Activated naive CD8-positive, alpha-beta T cell treated with anti-CD3 and anti-CD28 coated beads for 36 hours (primary cell): ENCODE results near the gene BCL6. TPM values are rescaled to one million over a fixed set of nuclear protein-coding genes. Genes with fewer than 3 reads are reported as not detected.

ENCODE experiments used
- DNase-seq: peaks from one replicate; pipeline ENCODE4 v3.0.0; 2021
- H3K27ac Mint-ChIP-seq: one replicate; pipeline ENCODE4 v1.8.0; 2022; ENCODE audit warnings: mild to moderate bottlenecking, moderate library complexity, mixed read lengths
- H3K27me3 Mint-ChIP-seq: one replicate; pipeline ENCODE4 v1.8.0; 2022; ENCODE audit warnings: mild to moderate bottlenecking, mixed read lengths
- H3K36me3 Mint-ChIP-seq: one replicate; pipeline ENCODE4 v1.8.0; 2021; ENCODE audit warnings: mild to moderate bottlenecking, mixed read lengths
- H3K4me1 Mint-ChIP-seq: one replicate; pipeline ENCODE4 v1.8.0; 2021; ENCODE audit warnings: mixed read lengths
- H3K4me3 Mint-ChIP-seq: one replicate; pipeline ENCODE4 v1.8.0; 2022; ENCODE audit warnings: mild to moderate bottlenecking, moderate library complexity, mixed read lengths
- H3K9me3 Mint-ChIP-seq: one replicate; pipeline ENCODE4 v1.8.0; 2022; ENCODE audit warnings: mixed read lengths
- total RNA-seq, 2 experiments: library from RNA; stranded (reverse); gene quantifications; one replicate each; pipeline ENCODE4 v1.2.3, GENCODE V29; 2021

Gene BCL6
- 1 to 10 TPM; 8.0 to 8.9 TPM for total RNA-seq

DNA sequence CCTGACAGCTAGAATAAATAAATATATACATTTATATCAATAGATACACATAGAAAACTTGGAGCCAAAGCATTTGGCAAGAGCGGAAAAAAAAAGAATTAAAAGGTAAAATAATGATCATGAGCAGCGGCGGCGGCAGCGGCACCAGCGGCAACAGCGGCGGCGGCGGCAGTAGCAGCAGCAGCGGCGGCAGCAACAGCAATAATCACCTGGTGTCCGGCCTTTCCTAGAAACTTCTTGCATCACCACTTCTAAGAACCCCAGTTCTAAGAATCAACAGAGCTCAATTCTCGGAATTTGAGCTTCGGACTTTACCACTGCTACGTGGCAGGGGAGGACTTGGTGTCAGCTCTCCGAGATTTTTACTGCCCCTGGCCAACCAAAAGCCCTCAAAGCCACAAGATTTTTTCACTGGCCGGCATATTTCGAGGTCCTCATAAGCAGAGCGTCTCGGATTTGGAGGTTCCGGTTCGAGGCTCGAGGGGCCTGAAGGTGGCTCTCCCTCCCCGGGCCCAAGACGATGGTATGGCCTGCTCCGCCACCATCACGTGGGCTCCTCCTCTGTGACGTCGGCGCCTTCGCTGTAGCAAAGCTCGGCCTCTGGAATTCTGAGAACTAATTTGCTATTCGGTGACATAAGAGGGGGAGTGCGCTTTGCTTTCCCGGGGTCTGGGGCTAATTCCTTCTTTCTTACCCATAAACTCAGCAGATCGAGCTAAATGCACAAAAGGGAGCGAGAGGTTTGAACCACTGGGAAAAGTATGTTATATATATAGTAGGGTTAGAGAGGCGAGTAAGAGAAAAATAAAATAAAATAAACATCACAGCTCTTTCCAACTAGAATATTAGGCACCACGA is at the start of gene BCL6:
BCL6 (minus strand) TSS at position 268 of the 858 bp plus-strand sequence. CDS start 11,775 bp downstream, outside the sequence.
- H3K9me3 Mint-ChIP-seq: no peaks in the 10 kb centered on the region
- H3K4me3 Mint-ChIP-seq: peak within 1 kb of the TSS; percentile 91
- peaks cover 5% of the 10 kb centered on the region for H3K36me3 Mint-ChIP-seq
- H3K4me1 Mint-ChIP-seq: peaks cover 64% of the 10 kb centered on the region
- peak within 1 kb of the TSS; percentile 100 for H3K27ac Mint-ChIP-seq
- DNase-seq: peak; percentile 87
- peaks cover 6% of the 10 kb centered on the region for H3K27me3 Mint-ChIP-seq

DNA sequence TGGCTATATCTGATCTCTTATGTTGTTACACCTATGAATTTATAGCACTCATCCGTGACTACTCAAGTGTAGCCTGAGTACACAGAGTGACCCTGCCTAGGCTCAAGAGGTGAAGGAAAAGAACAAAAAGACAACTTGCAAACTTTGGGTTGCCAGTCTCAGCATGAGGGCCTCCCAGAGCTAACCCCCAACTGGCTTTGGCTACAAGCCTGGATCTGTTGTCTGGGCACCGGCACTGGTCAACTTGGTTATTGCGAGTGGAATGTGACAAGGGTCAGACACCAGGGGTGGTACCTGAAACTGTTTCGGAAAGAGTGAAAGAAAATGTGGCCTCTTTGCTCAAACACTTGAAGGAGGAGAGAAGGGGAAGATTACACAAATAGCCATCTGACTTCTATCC is 49.5 kb upstream of the BCL6 start:
- no peak for DNase-seq
- H3K36me3 Mint-ChIP-seq: peaks cover 6% of the 10 kb centered on the region
- H3K9me3 Mint-ChIP-seq: peaks cover 3% of the 10 kb centered on the region
- no peak overlapping the region for H3K27ac Mint-ChIP-seq
- no peaks in the 10 kb centered on the region for H3K27me3 Mint-ChIP-seq
- peaks cover 23% of the 10 kb centered on the region for H3K4me1 Mint-ChIP-seq
- H3K4me3 Mint-ChIP-seq: no peak overlapping the region

DNA sequence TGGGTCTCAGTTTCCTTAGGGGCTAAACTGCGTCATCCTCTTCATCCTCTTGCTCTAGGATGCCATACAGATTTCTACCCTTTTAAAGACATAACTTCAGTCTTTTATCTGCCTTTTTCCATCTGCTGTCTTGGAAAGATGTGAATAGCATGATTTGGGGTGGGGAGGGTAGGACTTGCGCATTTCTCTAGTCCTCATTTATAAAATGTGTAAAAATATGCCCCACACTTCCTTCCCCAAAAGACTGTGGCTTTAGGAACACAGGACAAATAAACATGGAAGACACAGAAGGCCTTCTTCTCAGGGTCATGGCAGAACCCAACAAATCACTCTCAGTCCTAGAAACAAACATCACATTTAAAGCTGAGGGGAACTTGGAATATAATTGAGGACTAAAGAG is 48.4 kb upstream of the BCL6 start:
- Mint-ChIP-seq H3K36me3 (peaks cover 6% of the 10 kb centered on the region), H3K4me1 (peaks cover 21% of the 10 kb centered on the region), H3K27me3 (no peaks in the 10 kb centered on the region), H3K27ac (no peak overlapping the region), H3K9me3 (peaks cover 3% of the 10 kb centered on the region), H3K4me3 (no peak overlapping the region)
- DNase-seq: no peak

DNA sequence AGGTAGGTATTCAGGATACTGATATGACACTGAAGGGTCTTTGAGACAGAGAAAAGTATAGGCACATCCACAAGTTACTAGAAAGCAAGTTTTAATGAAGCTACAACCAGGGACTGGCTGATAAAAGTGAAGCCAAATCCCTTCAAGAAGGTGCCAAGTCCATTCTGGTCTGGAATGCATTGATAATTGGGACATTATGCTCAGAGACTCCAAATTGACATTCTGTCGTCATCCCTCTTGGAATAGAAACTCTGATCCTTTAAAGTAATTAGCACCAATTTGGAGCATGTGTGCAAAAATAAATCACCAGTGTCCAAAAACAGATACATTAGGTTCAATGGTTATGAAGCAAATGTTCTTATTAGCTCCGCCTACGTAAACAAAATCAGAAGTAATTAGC is 47.3 kb upstream of the BCL6 start:
- H3K4me1 Mint-ChIP-seq: peaks cover 13% of the 10 kb centered on the region
- H3K9me3 Mint-ChIP-seq: no peaks in the 10 kb centered on the region
- H3K4me3 Mint-ChIP-seq: no peak overlapping the region

DNA sequence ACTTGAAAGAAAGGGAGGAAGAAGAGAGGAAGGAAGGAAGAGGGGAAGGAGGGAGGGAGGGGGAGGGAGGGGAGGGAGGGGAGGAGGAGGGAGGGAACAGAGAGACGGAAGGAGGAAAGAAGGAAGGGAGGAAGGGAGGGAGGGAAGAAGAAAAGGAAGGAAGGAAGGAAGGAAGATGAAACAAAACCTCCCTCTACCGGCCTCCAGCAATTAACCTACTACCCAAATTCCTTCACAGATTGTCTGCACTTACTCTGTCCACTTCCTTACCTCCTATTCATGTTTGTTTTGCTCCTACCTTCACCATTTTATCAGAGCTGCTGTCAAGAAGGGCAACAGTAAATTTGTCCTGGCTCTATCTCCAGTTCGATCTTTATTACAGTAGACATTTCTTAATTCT is 44.6 kb upstream of the BCL6 start:
- peaks cover 4% of the 10 kb centered on the region for H3K36me3 Mint-ChIP-seq
- no peak overlapping the region for H3K27ac Mint-ChIP-seq
- H3K27me3 Mint-ChIP-seq: no peaks in the 10 kb centered on the region
- no peak for DNase-seq
- H3K4me1 Mint-ChIP-seq: peaks cover 12% of the 10 kb centered on the region
- H3K9me3 Mint-ChIP-seq: no peaks in the 10 kb centered on the region
- no peak overlapping the region for H3K4me3 Mint-ChIP-seq

More for the DNA sequence above, 47.3 kb upstream of the BCL6 start:
- Mint-ChIP-seq H3K27me3 (no peaks in the 10 kb centered on the region), H3K27ac (no peak overlapping the region), H3K36me3 (peaks cover 4% of the 10 kb centered on the region)
- DNase-seq: no peak

GRCh38 chr3:187788984-187789857 is 44.0 kb upstream of the BCL6 start:
- no peak for DNase-seq
- H3K4me1 Mint-ChIP-seq: peaks cover 12% of the 10 kb centered on the region
- H3K27me3 Mint-ChIP-seq: no peaks in the 10 kb centered on the region
- peaks cover 4% of the 10 kb centered on the region for H3K36me3 Mint-ChIP-seq
- no peak overlapping the region for H3K4me3 Mint-ChIP-seq
- H3K9me3 Mint-ChIP-seq: no peaks in the 10 kb centered on the region
- no peak overlapping the region for H3K27ac Mint-ChIP-seq

- H3K36me3 Mint-ChIP-seq: peaks cover 4% of the 10 kb centered on the region
- H3K4me1 Mint-ChIP-seq: peaks cover 18% of the 10 kb centered on the region
- peaks cover 7% of the 10 kb centered on the region for H3K9me3 Mint-ChIP-seq
- no peak overlapping the region for H3K27ac Mint-ChIP-seq
- peaks cover 3% of the 10 kb centered on the region for H3K27me3 Mint-ChIP-seq
- no peak for DNase-seq
- H3K4me3 Mint-ChIP-seq: no peak overlapping the region
These were observed 37.8 kb upstream of the BCL6 start for GRCh38 chr3:187783098-187783497.

DNA sequence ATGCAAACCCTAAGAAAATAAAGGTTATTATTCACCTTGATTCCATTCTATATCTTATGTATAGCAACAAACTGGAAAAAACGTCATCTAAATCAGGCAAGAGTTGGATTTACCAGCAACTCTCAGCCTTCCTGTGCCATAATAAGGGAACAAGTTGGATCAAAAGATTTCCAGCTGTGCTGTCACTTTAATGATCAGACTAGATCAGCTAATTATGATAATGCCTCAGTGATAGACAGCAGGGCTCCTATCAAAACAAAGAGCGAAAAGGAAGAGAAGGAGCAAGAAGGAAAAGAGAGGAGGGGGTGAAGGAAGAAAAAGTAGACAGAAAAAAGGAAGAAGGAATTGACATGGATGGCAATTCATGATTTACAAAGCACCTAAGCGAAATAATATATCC is 36.7 kb upstream of the BCL6 start:
- Mint-ChIP-seq H3K4me3 (no peak overlapping the region), H3K9me3 (peaks cover 8% of the 10 kb centered on the region), H3K4me1 (peaks cover 29% of the 10 kb centered on the region), H3K27me3 (peaks cover 3% of the 10 kb centered on the region), H3K27ac (no peak overlapping the region), H3K36me3 (peaks cover 4% of the 10 kb centered on the region)
- DNase-seq: no peak

- Mint-ChIP-seq H3K27ac (no peak overlapping the region), H3K27me3 (peaks cover 3% of the 10 kb centered on the region), H3K36me3 (peaks cover 4% of the 10 kb centered on the region), H3K4me3 (no peak overlapping the region), H3K9me3 (peaks cover 8% of the 10 kb centered on the region), H3K4me1 (peaks cover 33% of the 10 kb centered on the region)
- DNase-seq: no peak
These were observed 35.7 kb upstream of the BCL6 start for GRCh38 chr3:187781001-187781400.

DNA sequence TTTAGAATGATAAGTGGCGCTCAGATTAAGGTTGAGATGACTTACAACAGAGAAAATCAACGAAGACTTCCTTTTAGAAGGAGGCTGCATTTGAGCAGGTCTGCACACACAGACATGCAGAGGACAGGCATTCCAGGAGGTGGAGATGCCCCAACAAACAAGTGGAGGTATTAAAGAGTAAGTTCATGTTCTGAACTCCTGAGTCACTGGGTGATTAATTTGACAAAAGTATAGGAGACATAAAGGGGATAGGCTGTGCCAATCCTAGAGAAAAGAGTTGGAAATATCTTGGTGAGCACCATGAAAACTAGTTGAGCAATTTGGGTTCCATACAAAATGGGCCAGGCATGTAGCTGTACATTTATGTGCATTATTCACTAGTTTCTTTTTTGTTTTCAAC is 33.5 kb upstream of the BCL6 start:
- Mint-ChIP-seq H3K4me3 (no peak overlapping the region), H3K36me3 (peaks cover 6% of the 10 kb centered on the region), H3K27ac (peak overlapping the region; percentile 72), H3K27me3 (peaks cover 3% of the 10 kb centered on the region), H3K9me3 (peaks cover 7% of the 10 kb centered on the region), H3K4me1 (peaks cover 42% of the 10 kb centered on the region)
- DNase-seq: no peak

GRCh38 chr3:187777331-187777941 is 32.2 kb upstream of the BCL6 start:
- peak; percentile 39 for DNase-seq
- peaks cover 3% of the 10 kb centered on the region for H3K27me3 Mint-ChIP-seq
- H3K27ac Mint-ChIP-seq: peak overlapping the region; percentile 93
- peaks cover 6% of the 10 kb centered on the region for H3K36me3 Mint-ChIP-seq
- H3K4me1 Mint-ChIP-seq: peaks cover 36% of the 10 kb centered on the region
- peaks cover 7% of the 10 kb centered on the region for H3K9me3 Mint-ChIP-seq
- H3K4me3 Mint-ChIP-seq: peak overlapping the region; percentile 38

- no peak for DNase-seq
- Mint-ChIP-seq H3K9me3 (peaks cover 7% of the 10 kb centered on the region), H3K4me1 (peaks cover 37% of the 10 kb centered on the region), H3K27me3 (no peaks in the 10 kb centered on the region), H3K27ac (no peak overlapping the region), H3K4me3 (no peak overlapping the region), H3K36me3 (peaks cover 4% of the 10 kb centered on the region)
These were observed 30.3 kb upstream of the BCL6 start for GRCh38 chr3:187775549-187775948.

GRCh38 chr3:187774185-187774789 is 29.0 kb upstream of the BCL6 start:
- DNase-seq: no peak
- peaks cover 47% of the 10 kb centered on the region for H3K4me1 Mint-ChIP-seq

DNA sequence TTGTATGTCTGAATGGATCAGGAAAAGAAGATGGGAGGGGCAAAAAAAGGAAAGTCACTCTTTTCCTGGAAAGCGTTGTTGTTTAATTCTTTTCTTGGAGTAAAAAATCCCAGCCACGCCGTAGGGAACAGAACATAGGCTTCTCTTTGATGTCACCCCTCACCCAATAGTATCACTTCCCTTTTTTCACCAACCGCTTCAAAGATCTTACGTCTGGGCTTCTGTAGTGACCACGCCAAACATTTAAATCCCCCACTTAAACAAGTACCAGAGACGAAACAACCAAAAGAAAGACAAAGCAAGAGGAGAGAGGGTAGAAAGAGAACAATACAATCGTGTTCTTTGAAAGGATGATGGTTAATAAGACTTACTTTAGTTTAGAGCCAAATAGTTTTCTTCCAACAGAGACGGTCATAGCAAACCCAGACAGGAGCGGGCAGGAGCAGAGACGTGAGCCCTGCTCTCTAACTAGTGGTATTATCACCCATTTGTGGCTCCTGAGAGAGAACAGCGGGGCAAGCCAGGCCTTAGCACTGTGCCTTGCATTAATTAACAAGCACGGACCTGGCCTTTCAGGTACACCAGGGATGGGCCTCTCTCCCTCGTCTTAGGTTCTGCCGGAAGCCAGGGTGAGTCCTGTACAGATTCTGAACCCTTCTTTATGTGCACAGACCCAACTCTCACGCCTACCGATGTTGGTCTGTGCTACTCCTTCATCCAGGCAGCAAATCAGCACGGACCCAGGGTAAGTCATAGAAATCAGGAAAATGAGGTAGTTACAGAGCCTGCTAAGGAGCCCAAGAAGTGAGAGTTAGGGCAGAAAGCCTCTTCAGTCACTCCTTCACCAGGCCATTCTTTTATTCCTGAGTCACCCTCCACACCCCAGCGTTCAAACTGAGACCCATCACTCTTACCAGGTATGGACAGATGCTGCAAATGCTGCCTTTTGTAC is 28.2 kb upstream of the BCL6 start:
- H3K4me3 Mint-ChIP-seq: no peak overlapping the region
- peaks cover 50% of the 10 kb centered on the region for H3K4me1 Mint-ChIP-seq
- H3K27me3 Mint-ChIP-seq: no peaks in the 10 kb centered on the region
- no peak overlapping the region for H3K27ac Mint-ChIP-seq
- peaks cover 2% of the 10 kb centered on the region for H3K36me3 Mint-ChIP-seq
- H3K9me3 Mint-ChIP-seq: peaks cover 1% of the 10 kb centered on the region
- DNase-seq: no peak

More at GRCh38 chr3:187774185-187774789, 29.0 kb upstream of the BCL6 start:
- H3K27me3 Mint-ChIP-seq: no peaks in the 10 kb centered on the region
- no peak overlapping the region for H3K27ac Mint-ChIP-seq
- H3K9me3 Mint-ChIP-seq: peaks cover 3% of the 10 kb centered on the region
- peaks cover 4% of the 10 kb centered on the region for H3K36me3 Mint-ChIP-seq
- no peak overlapping the region for H3K4me3 Mint-ChIP-seq
